ENCODE data around the gene CSNK2A2.

The CSNK2A2 gene

DNA sequence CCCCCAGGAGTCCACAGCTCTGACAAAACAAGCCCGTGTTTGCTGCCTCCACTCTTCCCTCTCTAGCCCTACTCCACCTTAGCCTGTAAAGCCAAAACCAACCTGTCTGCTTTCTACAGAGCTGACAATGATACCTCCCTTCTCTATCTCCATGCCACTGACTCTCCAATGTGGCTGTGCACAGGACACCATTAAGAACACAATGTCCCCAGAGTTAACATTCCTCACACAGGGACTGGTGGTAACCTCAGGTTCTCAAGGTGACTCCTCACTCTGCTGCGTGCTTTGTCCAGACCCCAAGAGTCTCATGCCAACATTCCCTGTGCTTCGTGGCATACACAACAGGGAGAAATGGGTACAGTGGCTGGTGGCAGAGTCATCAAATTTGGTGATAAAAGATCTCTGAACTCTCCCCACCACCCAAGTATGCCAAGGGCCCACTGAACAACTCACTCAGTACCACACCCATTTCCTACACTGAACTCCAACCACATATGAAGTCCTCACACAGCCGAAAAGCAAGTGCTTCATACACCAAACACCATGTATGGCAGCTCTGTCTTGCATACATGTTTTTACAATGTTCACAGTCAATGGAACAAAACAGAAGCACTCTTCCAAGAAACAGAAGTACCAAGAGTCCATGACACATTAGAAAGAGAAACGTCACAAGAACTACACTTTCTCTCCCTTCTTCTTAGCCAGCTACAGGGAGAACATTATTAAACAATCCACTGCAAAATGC lies 21.1 kb downstream of the CSNK2A2 start:
- H3K4me3 ChIP-seq (ENCODE audit: low read length) = no peak overlapping the region
- H3K36me3 ChIP-seq (replicated peaks; ENCODE audit: insufficient read depth, low read length) = 0 out of 2 replicates have a peak, but pooled peaks cover 6% of the 10 kb centered on the region
- H3K27ac ChIP-seq (ENCODE audit: low read length) = no peak overlapping the region
- no peaks in the 10 kb centered on the region for H3K4me1 ChIP-seq (ENCODE audit: low read length)
- H4K20me1 ChIP-seq (ENCODE audit: insufficient read depth, low read length) = no peaks in the 10 kb centered on the region
- TF ChIP-seq EZH2phosphoT487 (IDR thresholded peaks at IDR 0.05; ENCODE audit: low read length) (no peak), EZH2 (optimal IDR thresholded peaks at IDR 0.05; ENCODE audit: low read depth, low read length) (no peak)
- TF ChIP-seq, protein P1, sequence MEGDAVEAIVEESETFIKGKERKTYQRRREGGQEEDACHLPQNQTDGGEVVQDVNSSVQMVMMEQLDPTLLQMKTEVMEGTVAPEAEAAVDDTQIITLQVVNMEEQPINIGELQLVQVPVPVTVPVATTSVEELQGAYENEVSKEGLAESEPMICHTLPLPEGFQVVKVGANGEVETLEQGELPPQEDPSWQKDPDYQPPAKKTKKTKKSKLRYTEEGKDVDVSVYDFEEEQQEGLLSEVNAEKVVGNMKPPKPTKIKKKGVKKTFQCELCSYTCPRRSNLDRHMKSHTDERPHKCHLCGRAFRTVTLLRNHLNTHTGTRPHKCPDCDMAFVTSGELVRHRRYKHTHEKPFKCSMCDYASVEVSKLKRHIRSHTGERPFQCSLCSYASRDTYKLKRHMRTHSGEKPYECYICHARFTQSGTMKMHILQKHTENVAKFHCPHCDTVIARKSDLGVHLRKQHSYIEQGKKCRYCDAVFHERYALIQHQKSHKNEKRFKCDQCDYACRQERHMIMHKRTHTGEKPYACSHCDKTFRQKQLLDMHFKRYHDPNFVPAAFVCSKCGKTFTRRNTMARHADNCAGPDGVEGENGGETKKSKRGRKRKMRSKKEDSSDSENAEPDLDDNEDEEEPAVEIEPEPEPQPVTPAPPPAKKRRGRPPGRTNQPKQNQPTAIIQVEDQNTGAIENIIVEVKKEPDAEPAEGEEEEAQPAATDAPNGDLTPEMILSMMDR (IDR thresholded peaks at IDR 0.05; ENCODE audit: low read length) = no peak
- no peaks in the 10 kb centered on the region for H3K27me3 ChIP-seq (replicated peaks; ENCODE audit: insufficient read depth, low read length)
- no peak for DNase-seq
- no peak overlapping the region for H3K9ac ChIP-seq (ENCODE audit: low read length)
- H3F3A ChIP-seq (ENCODE audit: insufficient read depth, low read length) = no peaks in the 10 kb centered on the region
- no peaks in the 10 kb centered on the region for H3K79me2 ChIP-seq (ENCODE audit: low read length)
- H3K9me3 ChIP-seq (replicated peaks; ENCODE audit: insufficient read depth, low read length) = no peaks in the 10 kb centered on the region
- no peaks in the 10 kb centered on the region for H3K9me2 ChIP-seq (replicated peaks; ENCODE audit: insufficient read depth, low read length)
- H2AFZ ChIP-seq (ENCODE audit: low read length) = no peak overlapping the region
- no peak overlapping the region for H3K4me2 ChIP-seq (ENCODE audit: low read depth, low read length)

DNA sequence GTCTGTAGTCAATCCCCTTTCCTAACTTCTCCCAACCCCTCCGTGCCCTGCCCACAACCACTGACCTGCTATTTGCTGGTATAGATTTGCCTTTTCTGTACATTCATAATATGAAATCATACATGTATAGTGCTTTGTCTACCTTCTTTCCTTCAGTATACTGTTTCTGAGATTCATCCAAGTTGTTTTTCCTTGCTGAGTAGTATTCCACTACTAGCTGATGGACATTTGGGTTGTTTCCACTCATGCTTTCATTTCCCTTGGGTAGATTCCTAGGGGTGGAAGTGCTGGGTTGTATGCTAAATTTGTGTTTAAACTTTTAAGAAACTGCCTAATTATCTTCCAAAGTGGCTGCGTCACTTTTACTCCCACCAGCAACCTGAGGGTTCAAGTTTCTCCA lies 27.7 kb downstream of the CSNK2A2 start:
- no peaks in the 10 kb centered on the region for H3K9me3 ChIP-seq (replicated peaks; ENCODE audit: insufficient read depth, low read length)
- H3K4me3 ChIP-seq (ENCODE audit: low read length) = no peak overlapping the region
- H3F3A ChIP-seq (ENCODE audit: insufficient read depth, low read length) = no peaks in the 10 kb centered on the region
- no peaks in the 10 kb centered on the region for H3K27me3 ChIP-seq (replicated peaks; ENCODE audit: insufficient read depth, low read length)
- H3K9me2 ChIP-seq (replicated peaks; ENCODE audit: insufficient read depth, low read length) = no peaks in the 10 kb centered on the region
- peaks cover 6% of the 10 kb centered on the region; the same call in 1 of the 2 replicates for H3K36me3 ChIP-seq (replicated peaks; ENCODE audit: insufficient read depth, low read length)
- H4K20me1 ChIP-seq (ENCODE audit: insufficient read depth, low read length) = no peaks in the 10 kb centered on the region
- H3K4me1 ChIP-seq (ENCODE audit: low read length) = no peaks in the 10 kb centered on the region
- no peak overlapping the region for H3K27ac ChIP-seq (ENCODE audit: low read length)
- TF ChIP-seq EZH2 (optimal IDR thresholded peaks at IDR 0.05; ENCODE audit: low read depth, low read length) (no peak), EZH2phosphoT487 (IDR thresholded peaks at IDR 0.05; ENCODE audit: low read length) (no peak)
- TF ChIP-seq, protein P1 (IDR thresholded peaks at IDR 0.05; ENCODE audit: low read length) = no peak
- H3K4me2 ChIP-seq (ENCODE audit: low read depth, low read length) = no peak overlapping the region
- no peaks in the 10 kb centered on the region for H3K79me2 ChIP-seq (ENCODE audit: low read length)
- H2AFZ ChIP-seq (ENCODE audit: low read length) = no peak overlapping the region
- no peak for DNase-seq
- H3K9ac ChIP-seq (ENCODE audit: low read length) = no peak overlapping the region

GRCh38 chr16:58160855-58161254 lies 37.1 kb downstream of the CSNK2A2 start:
- Histone ChIP-seq H3K4me2 (ENCODE audit: low read depth, low read length) (no peak overlapping the region), H3F3A (ENCODE audit: insufficient read depth, low read length) (no peaks in the 10 kb centered on the region), H3K4me3 (ENCODE audit: low read length) (no peak overlapping the region), H3K27ac (ENCODE audit: low read length) (no peak overlapping the region), H2AFZ (ENCODE audit: low read length) (no peak overlapping the region), H3K9ac (ENCODE audit: low read length) (no peak overlapping the region), H3K27me3 (replicated peaks; ENCODE audit: insufficient read depth, low read length) (no peaks in the 10 kb centered on the region), H3K36me3 (replicated peaks; ENCODE audit: insufficient read depth, low read length) (peaks cover 8% of the 10 kb centered on the region), H4K20me1 (ENCODE audit: insufficient read depth, low read length) (no peaks in the 10 kb centered on the region), H3K4me1 (ENCODE audit: low read length) (no peaks in the 10 kb centered on the region), H3K9me2 (replicated peaks; ENCODE audit: insufficient read depth, low read length) (no peaks in the 10 kb centered on the region), H3K79me2 (ENCODE audit: low read length) (no peaks in the 10 kb centered on the region), H3K9me3 (replicated peaks; ENCODE audit: insufficient read depth, low read length) (no peaks in the 10 kb centered on the region)
- no peak for DNase-seq
- TF ChIP-seq EZH2 (optimal IDR thresholded peaks at IDR 0.05; ENCODE audit: low read depth, low read length) (no peak), EZH2phosphoT487 (IDR thresholded peaks at IDR 0.05; ENCODE audit: low read length) (no peak)
- TF ChIP-seq, protein P1 (IDR thresholded peaks at IDR 0.05; ENCODE audit: low read length) = no peak

Measured in MM.1S (cell line).